Hindlimb muscle (tissue), 1 donor: ENCODE data around the gene PRR18. TPM values are rescaled to one million over a fixed set of nuclear protein-coding genes. Genes with fewer than 3 reads are reported as not detected.

Experiments used
- DNase-seq: peaks from one replicate; pipeline ENCODE4 v3.0.0-alpha.2; 2013
- polyA plus RNA-seq: library from polyadenylated mRNA; unstranded; fragments of 120-200 nt; gene quantifications from one replicate; pipeline ENCODE4 v1.2.1, GENCODE V29; 2013; ENCODE audit not compliant: insufficient read length

Gene PRR18
- polyA plus RNA-seq, 1 donor: 1.4 TPM

DNA sequence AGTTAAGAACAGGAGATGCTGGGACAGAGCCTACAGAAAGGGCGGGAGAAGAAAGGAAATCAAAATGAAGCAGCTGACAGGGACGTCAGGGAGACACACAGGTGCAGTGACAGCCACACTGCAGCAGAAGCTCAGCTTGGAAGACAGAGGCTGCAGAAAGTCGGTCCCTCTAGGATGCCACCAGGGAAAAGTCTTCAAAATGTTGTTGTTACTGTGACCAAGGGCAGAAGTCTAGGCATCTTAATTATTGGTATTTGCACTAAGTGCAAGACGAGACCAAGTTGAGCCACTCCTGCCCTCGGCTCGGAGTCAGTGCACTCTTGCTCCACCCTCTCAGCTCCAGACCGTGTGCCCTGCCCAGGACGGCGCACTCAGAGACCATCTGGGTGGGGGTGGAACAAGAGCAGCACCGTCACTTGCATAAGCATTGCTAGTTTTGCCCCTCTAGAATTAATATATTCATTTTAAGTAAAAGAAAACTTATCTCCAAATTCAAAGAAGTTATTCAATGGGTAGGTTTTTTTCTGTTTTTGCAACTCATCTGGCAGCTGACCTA lies 2.6 kb downstream of the PRR18 start:
- DNase-seq: no peak

DNA sequence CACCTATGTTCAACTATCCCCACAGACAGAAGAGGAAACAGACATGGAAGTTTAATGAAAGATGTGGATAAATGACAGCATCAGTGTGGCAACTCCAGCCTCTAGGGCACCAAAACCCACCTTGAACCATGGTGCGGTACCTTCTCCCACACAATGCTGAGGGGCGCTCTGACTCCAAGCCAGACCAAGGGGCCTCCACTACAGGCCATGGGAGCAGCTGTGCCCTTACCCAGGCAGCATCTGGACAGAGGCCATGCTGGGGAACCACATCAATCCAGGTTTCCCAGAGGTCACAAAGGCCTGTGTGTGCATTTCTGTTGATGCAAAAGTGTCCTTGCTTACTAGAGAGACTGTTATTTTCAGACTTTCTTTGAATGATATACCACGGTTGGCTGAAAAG lies 4.1 kb downstream of the PRR18 start:
- no peak for DNase-seq

- no peak for DNase-seq
Observed at GRCh38 chr6:166301611-166302529, 6.3 kb downstream of the PRR18 start.

DNA sequence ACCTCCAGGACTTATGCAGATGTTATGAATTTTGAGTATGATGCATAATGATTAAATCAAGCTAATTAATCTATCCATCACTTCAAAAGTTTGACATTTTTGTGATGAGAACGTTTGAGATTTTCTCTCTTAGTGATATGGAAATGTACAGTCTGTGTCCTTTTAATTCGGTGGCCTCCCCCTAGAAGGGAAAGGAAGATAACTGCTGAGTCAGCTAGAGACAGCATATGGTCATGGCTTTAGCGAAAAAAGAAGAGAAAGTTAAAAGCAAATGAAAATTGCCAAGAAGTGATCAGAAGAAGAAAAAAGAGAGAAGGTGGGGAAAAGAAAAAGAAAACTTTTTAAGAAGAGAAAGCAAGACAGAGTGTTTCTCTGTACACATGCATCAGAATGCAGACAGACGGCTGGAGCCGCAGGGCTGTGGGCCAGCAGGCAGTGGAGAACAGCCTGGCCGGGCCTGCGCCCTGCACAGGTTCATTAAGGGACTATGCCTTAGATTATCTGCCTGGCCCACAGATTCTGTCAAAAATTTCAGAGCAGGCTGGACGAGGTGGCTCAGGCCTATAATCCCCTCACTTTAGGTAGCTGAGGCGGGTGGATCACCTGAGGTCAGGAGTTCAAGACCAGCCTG lies 7.7 kb downstream of the PRR18 start:
- no peak for DNase-seq

- no peak for DNase-seq
Observed at GRCh38 chr6:166297606-166298005, 10.6 kb downstream of the PRR18 start.

- no peak for DNase-seq
Observed at GRCh38 chr6:166296035-166296883, 11.9 kb downstream of the PRR18 start.

GRCh38 chr6:166293731-166294584 lies 14.2 kb downstream of the PRR18 start:
- no peak for DNase-seq

- no peak for DNase-seq
Observed at GRCh38 chr6:166289207-166290060, 18.8 kb downstream of the PRR18 start.

GRCh38 chr6:166286839-166287271 lies 21.3 kb downstream of the PRR18 start:
- DNase-seq: no peak

DNA sequence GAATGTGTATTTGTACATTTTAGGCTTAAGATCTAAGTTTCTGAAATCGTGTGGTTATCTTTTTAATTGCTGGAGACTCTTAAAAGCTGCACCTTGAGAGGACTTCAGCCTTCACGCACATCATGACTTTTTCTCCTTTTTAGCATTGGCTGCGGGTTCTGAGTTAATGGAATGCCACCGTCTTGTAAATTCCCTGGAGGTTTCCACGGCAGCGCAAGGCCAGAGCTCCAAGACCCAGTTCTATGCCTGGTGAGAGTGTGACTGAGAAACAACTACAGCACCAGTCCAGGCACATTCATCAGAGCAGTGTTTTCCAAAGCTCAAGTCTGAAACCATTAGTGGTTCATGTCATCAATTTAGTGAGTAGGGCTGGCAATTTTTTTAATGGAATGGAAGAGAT lies 23.0 kb downstream of the PRR18 start:
- no peak for DNase-seq

DNA sequence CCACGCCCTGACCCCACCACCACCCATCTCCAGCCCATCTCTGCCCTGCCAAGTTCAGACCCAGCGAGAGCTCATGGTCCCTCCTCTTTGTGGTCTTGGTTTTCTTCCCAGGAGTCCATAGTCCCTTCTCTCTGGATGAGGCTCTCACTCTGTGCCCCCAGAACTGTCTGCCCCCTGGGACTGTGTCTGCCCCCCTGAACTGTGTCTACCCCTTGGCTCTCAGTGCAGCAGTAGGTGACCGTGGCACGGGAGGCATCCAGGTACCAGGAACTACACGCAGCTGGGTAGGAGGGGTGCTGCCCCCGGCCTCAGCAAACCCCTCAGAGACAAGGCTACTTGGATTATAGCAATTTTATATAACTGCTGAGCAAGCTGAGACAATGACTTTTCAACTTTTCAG lies 23.6 kb downstream of the PRR18 start:
- DNase-seq: no peak

DNA sequence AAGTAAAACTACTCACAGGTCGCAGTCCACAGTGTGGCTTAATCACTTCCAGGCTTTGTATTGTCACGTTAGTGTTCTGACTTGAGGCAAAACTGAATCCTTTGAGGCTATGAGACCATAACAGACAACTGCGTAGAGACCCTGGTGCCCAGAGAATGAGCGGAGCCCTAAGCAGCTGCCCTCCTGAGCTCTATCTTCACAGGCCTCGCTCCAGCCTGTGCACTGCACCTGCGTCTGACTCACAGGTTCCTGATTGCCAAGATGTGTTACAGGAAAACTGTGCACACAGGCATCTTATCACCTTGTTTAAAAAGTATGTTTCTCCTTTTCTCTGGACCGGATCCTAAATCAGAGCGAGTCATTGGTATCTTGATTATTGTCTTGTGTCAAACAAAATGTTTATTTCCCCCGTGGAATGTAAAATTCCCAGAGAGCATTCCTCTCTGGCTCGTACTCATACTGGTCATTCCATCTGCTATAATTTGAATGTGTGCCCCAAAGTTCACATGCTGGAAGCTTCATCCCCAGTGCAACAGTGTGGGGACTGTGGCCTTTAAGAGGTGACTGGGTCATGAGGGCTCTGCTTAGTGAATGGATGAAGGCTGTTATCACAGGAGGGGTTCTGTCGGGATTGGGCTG lies 25.7 kb downstream of the PRR18 start:
- no peak for DNase-seq

GRCh38 chr6:166281104-166281503 lies 27.1 kb downstream of the PRR18 start:
- DNase-seq: no peak

GRCh38 chr6:166279393-166279679 lies 28.9 kb downstream of the PRR18 start:
- DNase-seq: no peak

DNA sequence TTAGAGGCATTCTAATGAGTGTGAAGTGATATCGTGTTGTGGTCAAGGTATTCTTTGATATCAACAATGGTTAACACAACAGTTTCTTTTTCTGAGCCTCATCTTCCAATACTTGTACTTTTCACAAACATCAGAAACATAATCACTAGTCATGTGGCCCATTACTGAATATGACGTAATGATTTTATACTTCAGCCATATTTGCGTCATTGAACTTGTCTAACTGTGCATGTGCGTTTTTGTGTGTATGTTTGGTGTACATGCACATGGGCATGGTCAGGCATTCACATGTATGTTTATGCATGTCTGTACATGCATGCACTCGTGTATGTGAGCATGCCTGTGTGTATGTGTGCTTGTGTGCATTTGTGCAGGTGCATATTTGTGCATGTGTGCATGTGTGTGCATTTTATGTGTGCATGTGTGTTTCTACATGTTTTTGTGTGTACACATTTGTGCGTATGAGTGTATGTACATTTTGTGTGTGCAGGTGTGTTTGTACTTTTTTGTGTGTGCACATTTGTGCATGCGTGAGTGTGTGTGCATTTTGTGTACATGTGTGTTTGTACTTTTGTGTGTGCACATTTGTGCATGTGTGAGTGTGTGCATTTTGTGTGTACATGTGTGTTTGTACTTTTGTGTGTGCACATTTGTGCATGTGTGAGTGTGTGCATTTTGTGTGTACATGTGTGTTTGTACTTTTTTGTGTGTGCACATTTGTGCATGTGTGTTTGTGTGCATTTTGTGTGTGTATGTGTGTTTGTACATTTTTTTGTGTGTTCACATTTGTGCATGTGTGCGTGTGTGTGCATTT lies 29.4 kb downstream of the PRR18 start:
- no peak for DNase-seq

GRCh38 chr6:166277892-166278578 lies 30.2 kb downstream of the PRR18 start:
- no peak for DNase-seq

DNA sequence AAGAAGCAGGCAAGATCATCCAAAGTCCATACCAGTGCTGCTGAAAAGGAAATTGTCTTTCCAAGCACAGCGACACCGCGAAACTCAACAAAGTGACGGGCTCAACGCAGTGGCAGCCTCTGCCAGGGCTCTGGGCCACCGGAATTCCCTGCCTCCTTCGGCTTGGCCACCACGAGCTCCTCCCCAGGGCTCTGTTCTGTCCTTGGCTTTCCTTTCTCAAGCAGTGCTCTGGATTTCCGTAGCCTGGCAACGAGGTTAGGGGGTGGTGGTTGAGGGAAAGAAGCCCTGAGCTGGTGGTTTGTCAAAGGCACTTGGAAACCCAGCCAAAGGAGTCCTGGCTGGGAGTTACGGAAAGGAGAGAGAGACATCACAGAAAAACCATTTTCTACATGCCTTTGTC lies 31.2 kb downstream of the PRR18 start:
- DNase-seq: peak; percentile 43

- DNase-seq: peak; percentile 52
Observed at GRCh38 chr6:166275714-166276166, 32.5 kb downstream of the PRR18 start.
